HG03108 (cell line): Measurements from ENCODE around the gene ADGRL1.

Experiments
- ATAC-seq: cut with Tn5 transposase; IDR thresholded peaks from one replicate; pipeline ENCODE4 v1.9.1; 2021; ENCODE audit warnings: moderate library complexity; ENCODE audit not compliant: unreplicated experiment

The ADGRL1 gene

GRCh38 chr19:14115756-14116155, 90.2 kb downstream of the ADGRL1 start:
- no peak for ATAC-seq

DNA sequence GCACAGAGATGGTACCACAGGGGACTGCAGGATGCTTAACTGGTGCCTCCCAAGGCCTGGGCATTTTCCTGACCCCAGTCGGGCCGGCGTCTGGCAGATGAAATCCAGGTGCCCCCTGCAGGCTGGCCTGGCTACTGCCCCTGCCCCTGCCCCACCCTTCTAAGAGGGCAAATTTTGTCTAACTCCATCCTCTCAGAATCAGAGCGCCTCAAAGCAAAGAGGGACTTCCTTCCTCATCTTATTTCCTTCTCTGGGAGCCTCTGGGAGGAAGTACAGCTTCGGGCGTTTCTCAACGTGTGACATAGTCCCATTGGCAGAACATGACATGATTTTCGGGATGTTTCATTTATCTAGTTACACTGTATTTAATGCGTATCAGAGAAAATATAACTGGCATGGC, 91.1 kb downstream of the ADGRL1 start:
- no peak for ATAC-seq

- no peak for ATAC-seq
Observed at GRCh38 chr19:14114439-14114838, 91.5 kb downstream of the ADGRL1 start.

GRCh38 chr19:14113762-14114414, 92.1 kb downstream of the ADGRL1 start:
- no peak for ATAC-seq

DNA sequence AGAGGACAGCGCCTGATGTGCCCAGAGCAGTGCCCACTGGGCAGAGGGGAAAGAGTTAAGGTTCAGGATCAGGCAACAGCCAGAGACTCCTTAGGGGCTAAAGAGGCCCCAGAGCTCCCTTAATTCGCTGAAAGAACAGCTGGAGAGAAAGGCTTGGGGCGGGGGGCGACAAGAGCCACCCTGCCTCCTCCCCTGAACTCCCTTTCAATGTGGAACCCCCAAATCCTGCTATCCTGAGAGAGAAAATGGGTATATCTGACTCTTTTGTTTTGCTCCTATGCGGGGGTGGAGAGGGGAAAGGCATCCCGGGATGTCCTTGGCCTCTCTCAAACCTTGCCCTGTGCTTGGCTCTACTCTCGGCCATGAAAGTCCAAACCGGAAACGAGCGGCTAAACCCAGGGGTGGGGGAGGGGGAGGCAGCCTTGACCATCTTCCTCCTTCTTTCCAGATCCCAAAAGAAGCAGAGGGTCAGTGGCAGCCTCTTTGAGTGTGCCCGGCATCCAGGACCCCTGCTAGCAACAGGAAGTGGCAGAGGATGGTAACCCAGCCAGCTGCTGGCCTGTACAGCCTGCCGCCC, 93.1 kb downstream of the ADGRL1 start:
- no peak for ATAC-seq

DNA sequence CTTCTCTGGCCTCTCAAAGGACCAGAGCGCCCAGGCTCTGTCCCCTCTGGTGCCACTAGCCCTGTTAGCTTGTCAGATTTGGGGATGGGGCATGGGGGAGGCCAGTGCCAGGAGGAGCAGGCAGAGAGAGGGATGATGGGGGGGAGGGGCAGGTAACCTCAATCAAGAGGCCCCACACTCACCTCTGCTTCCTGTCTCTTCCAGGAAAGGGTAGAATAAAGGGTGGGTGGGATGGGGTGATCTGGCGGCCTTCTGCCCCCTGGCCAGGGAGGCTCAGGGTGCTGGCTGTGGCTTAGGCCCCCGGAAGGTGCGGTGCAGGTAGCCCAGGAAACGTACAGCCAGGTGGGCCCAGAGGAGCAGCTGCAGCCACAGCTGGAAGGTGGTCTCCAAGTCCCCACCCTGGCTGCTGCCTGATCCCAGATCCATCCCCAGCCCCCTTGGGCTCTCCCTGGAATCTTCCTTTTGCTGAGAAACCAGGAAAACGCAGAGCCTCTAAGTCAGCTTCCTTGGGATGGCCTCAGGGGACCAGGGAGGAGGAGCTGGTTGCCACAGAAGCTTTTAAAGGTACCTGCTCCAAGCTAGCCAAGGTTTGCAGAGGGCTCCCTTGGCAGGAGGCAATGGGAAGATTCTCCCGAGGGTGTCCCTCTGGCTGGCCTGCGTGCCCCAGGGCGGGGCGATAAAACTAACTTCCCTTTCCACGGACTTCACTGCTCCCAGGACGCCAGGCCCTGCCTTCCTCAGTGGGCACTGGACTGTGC, 93.7 kb downstream of the ADGRL1 start:
- no peak for ATAC-seq

DNA sequence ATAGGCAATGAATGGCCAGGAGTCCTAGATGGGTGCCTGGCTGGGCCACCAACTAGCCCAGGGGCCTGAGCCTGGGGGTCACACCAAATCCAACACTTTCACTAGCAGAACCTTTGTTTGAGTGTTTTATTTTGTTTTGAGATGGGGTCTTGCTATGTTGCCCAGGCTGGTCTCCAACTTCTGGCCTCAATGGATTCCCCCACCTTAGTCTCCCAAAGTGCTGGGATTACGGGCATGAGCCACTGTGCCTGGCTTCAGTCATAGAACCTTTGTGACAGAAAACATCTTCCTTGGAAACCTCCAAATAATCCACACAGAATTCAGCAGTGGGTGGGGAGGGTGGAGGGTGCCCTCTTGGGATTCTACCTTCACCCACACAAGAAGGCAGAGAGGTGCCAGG, 94.5 kb downstream of the ADGRL1 start:
- ATAC-seq = no peak

- ATAC-seq = no peak
Observed at GRCh38 chr19:14110650-14111049, 95.3 kb downstream of the ADGRL1 start.

- ATAC-seq = no peak
Observed at GRCh38 chr19:14107581-14108461, 98.1 kb downstream of the ADGRL1 start.

DNA sequence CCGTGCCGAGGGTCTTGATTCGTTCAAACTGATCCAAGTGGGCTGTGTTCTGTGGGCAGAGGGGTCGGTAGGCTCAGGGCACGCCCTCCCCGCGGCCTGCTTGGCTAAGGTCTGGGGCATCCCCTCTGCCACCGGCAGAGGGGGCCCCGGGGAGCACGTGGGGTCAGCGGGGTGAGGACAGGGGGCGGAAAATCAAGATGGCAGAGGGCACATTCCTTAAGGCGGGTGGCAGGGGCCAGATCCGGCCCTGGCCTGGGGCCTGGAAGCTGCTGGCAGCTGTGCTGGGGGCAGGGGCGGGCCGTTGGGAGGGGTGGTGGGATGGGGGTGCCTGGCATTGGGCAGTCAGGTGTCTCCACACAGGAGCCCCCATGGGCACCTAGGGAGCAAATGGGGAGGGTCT, 99.1 kb downstream of the ADGRL1 start:
- no peak for ATAC-seq

- ATAC-seq = no peak
Observed at GRCh38 chr19:14105680-14106079, 100.3 kb downstream of the ADGRL1 start.

DNA sequence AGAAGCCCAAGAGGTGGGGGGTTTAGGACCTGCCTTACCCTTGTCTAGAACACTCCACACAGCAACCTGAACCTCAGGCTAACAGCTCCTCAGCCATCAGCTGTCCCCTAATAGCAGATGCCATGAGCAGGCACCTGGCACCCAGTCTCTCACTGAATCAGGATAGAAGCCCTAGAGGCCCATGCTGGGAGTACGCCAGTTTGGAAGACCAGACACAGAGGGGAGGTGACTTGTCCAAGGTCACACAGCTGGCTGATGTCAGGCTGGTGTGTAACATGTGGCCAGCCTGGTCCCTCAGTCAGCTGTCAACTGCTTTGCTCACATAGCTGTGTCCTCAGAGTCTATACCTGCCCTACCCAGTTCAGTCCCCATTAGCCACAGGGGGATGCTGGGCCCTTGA, 102.7 kb downstream of the ADGRL1 start:
- ATAC-seq = no peak

DNA sequence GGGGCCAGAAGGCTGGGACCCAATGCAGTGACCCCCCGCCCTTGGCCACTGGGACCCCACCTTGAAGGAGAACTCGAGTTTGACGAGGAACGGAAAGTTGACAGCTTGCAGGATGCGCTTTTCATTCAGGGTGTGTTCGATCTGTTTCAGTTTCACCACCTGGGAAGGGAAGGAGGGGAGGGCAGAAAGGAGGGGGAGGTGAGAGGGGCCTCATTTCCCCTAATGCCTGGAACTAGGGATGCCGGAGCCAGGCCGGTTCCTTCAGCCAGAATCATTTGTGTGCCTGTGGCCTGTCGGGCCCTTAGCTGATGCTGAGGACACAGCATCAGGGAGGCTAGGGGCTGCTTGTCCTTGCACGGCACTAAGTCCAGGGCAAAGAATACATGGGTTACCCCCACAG, 103.2 kb downstream of the ADGRL1 start:
- no peak for ATAC-seq

GRCh38 chr19:14102102-14102696, 103.8 kb downstream of the ADGRL1 start:
- ATAC-seq = no peak

DNA sequence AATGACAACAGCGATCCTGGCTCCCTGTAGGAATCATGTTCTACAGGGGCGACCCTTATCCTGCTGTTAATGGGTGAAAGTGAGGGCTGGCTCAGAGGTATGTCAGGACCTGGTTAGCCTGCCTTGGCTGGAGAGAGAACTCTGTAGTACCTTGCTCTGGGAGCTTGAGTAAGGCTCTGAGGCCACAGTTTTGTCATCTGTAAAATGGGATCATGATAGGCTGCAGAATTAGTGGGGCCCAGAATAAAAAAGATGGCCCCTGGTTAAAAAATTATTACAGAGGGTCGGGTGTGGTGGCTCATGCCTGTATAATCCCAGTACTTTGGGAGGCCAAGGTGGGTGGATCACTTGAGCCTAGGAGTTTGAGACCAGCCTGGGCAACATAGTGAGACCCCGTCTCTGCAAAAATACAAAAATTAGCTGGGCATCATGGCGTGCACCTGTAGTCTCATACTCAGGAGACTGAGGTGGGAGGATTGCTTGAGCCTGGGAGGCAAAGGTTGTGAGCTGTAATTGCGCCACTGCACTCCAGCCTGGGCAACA, 104.9 kb downstream of the ADGRL1 start:
- no peak for ATAC-seq
